PC-9 (cell line): Measurements from ENCODE around the gene DIDO1. TPM values are rescaled to one million over a fixed set of nuclear protein-coding genes. Genes with fewer than 3 reads are reported as not detected.

Source experiments
- BruUV-seq: library from RNA; stranded (reverse); fragments of 400-500 nt; replicated peaks from 2 replicates; lab custom pipeline; 2021; lab: Mats Ljungman, UMichigan
- CTCF ChIA-PET: fragments of 300-600 bp; sonication (Branson Sonifier 250); formaldehyde crosslinking; loops from one replicate; lab custom pipeline; 2022; ENCODE audit warnings: antibody characterized with exemption; lab: Charles Lee
- POLR2A ChIA-PET: fragments of 300-600 bp; sonication (Branson Sonifier 250); formaldehyde crosslinking; loops from one replicate; lab custom pipeline; 2022; ENCODE audit warnings: antibody characterized with exemption; ENCODE audit not compliant: unreplicated experiment; lab: Charles Lee
- DNase-seq, 2 experiments: peaks; one replicate each; pipeline versions ENCODE4 v3.0.0 to v3.0.0-alpha.2; 2015 to 2022; ENCODE audit warnings: mixed read lengths in 1 of 2
- H2AFZ ChIP-seq: fragments of 200-600 bp; sonication (generic); 2 replicates; pipeline ENCODE4 v1.8.1; 2017; ENCODE audit warnings: antibody characterized with exemption
- H3F3A ChIP-seq: fragments of 200-600 bp; sonication (generic); 2 replicates; pipeline ENCODE4 v1.8.1; 2017; ENCODE audit warnings: antibody characterized with exemption, mild to moderate bottlenecking, low read depth; ENCODE audit not compliant: insufficient read depth
- H3K27ac ChIP-seq: fragments of 200-600 bp; sonication (generic); 2 replicates; pipeline ENCODE4 v1.6.1; 2016; ENCODE audit warnings: mixed run types
- H3K27me3 ChIP-seq: fragments of 200-600 bp; sonication (generic); 2 replicates; pipeline ENCODE4 v1.6.1; 2016; ENCODE audit warnings: low read depth, mixed run types; ENCODE audit not compliant: insufficient read depth
- H3K36me3 ChIP-seq: fragments of 200-600 bp; sonication (generic); 2 replicates; pipeline ENCODE4 v1.6.1; 2016; ENCODE audit warnings: low read depth, mixed run types
- H3K4me1 ChIP-seq: fragments of 200-600 bp; sonication (generic); replicated peaks from 2 replicates; pipeline ENCODE4 v1.6.1; 2016; ENCODE audit warnings: mixed run types; ENCODE audit not compliant: insufficient read depth
- H3K4me2 ChIP-seq: fragments of 200-600 bp; sonication (generic); 2 replicates; pipeline ENCODE4 v1.6.1; 2017; ENCODE audit warnings: mixed run types
- H3K4me3 ChIP-seq: fragments of 200-600 bp; sonication (generic); 2 replicates; pipeline ENCODE4 v1.6.1; 2016; ENCODE audit warnings: mixed run types
- H3K79me2 ChIP-seq: fragments of 200-600 bp; sonication (generic); 2 replicates; pipeline ENCODE4 v1.6.1; 2017; ENCODE audit warnings: low read depth, mixed run types
- H3K9me2 ChIP-seq: fragments of 200-600 bp; sonication (generic); 2 replicates; pipeline ENCODE4 v1.8.1; 2017; ENCODE audit warnings: mild to moderate bottlenecking; ENCODE audit not compliant: insufficient read depth
- H3K9me3 ChIP-seq: fragments of 200-600 bp; sonication (generic); 2 replicates; pipeline ENCODE4 v1.8.1; 2016; ENCODE audit warnings: low read depth; ENCODE audit not compliant: insufficient read depth
- H4K20me1 ChIP-seq: fragments of 200-600 bp; sonication (generic); 2 replicates; pipeline ENCODE4 v1.8.1; 2017; ENCODE audit not compliant: insufficient read depth
- CTCF ChIP-seq: fragments of 200-600 bp; sonication (generic); conservative IDR thresholded peaks from 2 replicates; pipeline ENCODE4 v1.6.1; 2017; ENCODE audit warnings: mixed run types, antibody characterized with exemption, mild to moderate bottlenecking, moderate library complexity
- EZH2 ChIP-seq: fragments of 200-600 bp; sonication (generic); IDR thresholded peaks from 2 replicates; pipeline ENCODE4 v1.8.0; 2017; ENCODE audit warnings: antibody characterized with exemption, low read depth
- intact Hi-C: fragments of 100-400 bp; cut with micrococcal nuclease; formaldehyde crosslinking; loops from one replicate; pipeline ENCODE4 v1.10.0; 2022; ENCODE audit not compliant: unreplicated experiment
- total RNA-seq: library from RNA; stranded (reverse); gene quantifications from 2 replicates; pipeline ENCODE4 v1.2.3, GENCODE V29; 2021

The DIDO1 gene
- total RNA-seq, 1 experiment from 2014 or later, result 61.4 TPM

DNA sequence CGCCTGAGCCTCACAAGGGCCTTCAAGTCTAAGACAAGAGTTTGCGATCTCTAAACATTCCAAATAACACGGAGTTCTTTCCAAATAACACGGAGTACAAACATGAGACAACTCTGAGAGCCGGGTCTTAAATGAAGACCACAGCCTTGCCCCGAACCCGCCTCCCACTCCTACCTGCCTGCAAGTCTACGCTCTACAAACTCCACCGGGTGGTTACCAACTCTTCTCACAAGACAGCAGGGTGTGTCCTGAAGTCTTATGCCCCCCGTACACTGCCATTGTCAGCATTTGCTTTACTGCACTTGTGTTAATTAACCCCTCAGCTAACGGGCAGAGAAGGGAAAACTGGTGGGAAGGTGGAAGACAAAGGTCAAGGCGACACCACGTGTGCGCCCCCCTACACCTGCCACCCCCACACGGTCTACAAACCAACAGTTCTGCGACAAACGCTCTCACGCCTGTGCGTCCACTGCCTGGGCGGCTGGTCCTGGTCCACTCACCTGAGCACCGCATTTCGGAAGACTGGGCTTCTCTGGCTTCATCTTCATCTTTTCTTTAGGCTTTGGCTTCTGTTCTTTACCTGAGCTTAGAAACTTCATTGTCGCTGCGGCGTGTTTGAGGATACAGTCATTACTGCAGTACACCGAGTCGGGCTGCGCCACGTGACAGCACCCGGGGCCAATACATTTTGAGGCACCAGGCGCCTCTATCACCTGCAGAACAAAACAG is 19.5 kb downstream of the DIDO1 start:
- Histone ChIP-seq H4K20me1 (peaks cover 57% of the 10 kb centered on the region), H3K4me1 (no peaks in the 10 kb centered on the region), H3K27me3 (no peaks in the 10 kb centered on the region), H3K9me3 (no peaks in the 10 kb centered on the region), H3K4me3 (no peak overlapping the region), H3K9me2 (no peaks in the 10 kb centered on the region), H2AFZ (no peak overlapping the region), H3F3A (peaks cover 26% of the 10 kb centered on the region), H3K4me2 (no peak overlapping the region), H3K27ac (no peak overlapping the region), H3K79me2 (peaks cover 14% of the 10 kb centered on the region; the same call in 1 of the 2 replicates), H3K36me3 (peaks cover 56% of the 10 kb centered on the region)
- TF ChIP-seq EZH2 (no peak), CTCF (no peak)
- no TSS peak for BruUV-seq
- intact Hi-C loops, result no loop called here
- CTCF ChIA-PET, result interaction anchor here (0.5 to 1.1 kb wide), 2 partner anchors 10 to 40 kb away, joined by 4 to 5 read pairs; no protein-coding TSS in a partner anchor
- DNase-seq, result no peak
- POLR2A ChIA-PET, result no interaction called here

GRCh38 chr20:62906209-62906608 is 20.1 kb downstream of the DIDO1 start:
- ChIA-PET CTCF (no interaction called here), POLR2A (no interaction called here)
- DNase-seq, result no peak
- TF ChIP-seq EZH2 (no peak), CTCF (no peak)
- peaks cover 31% of the 10 kb centered on the region for H3F3A ChIP-seq
- H3K9me3 ChIP-seq, result no peaks in the 10 kb centered on the region
- H3K79me2 ChIP-seq, result peaks cover 8% of the 10 kb centered on the region; the same call in 1 of the 2 replicates
- H3K27me3 ChIP-seq, result no peaks in the 10 kb centered on the region
- H2AFZ ChIP-seq, result no peak overlapping the region
- H3K4me3 ChIP-seq, result no peak overlapping the region
- H3K36me3 ChIP-seq, result peaks cover 52% of the 10 kb centered on the region
- H4K20me1 ChIP-seq, result peaks cover 54% of the 10 kb centered on the region
- H3K9me2 ChIP-seq, result no peaks in the 10 kb centered on the region
- no peak overlapping the region for H3K4me2 ChIP-seq
- no peak overlapping the region for H3K27ac ChIP-seq
- BruUV-seq, result no TSS peak
- H3K4me1 ChIP-seq, result no peaks in the 10 kb centered on the region
- intact Hi-C loops, result no loop called here

DNA sequence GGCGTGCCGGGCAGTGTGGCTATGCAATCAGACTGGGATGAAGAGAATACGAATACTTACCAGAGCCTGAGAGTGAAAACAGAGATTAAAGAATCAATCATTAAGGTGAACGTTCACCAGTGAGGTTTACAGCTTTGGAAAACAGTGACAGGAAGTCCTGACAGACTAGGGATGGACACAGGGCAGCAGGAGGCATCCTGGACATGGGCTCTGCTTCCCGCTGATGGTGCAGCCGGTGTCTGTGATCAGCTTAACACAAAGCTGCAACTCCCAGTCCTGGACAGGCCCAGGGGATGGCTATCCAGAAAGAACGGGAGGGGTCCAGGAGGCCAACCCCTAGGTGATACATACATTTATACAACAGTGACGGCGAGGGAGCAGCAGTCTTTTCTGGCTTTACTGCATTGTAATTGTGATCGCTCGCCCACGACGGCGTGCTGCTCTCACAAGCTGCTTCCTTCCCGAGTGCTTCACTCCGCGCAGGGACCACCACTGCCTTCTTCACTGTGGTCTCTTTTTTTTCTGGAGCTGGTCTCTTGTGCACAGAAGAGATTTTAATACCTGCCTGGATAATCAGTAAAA is 20.7 kb downstream of the DIDO1 start:
- no peak overlapping the region for H2AFZ ChIP-seq
- no peaks in the 10 kb centered on the region for H3K9me3 ChIP-seq
- no peak for TF ChIP-seq CTCF
- TF ChIP-seq EZH2, result no peak
- H3K4me2 ChIP-seq, result no peak overlapping the region
- 0 out of 2 replicates have a peak, but pooled peaks cover 4% of the 10 kb centered on the region for H3K79me2 ChIP-seq
- BruUV-seq, result no TSS peak
- intact Hi-C loops, result no loop called here
- H3K4me1 ChIP-seq, result peaks cover 5% of the 10 kb centered on the region
- no peaks in the 10 kb centered on the region for H3K9me2 ChIP-seq
- peaks cover 49% of the 10 kb centered on the region for H3K36me3 ChIP-seq
- ChIA-PET POLR2A (no interaction called here), CTCF (no interaction called here)
- peaks cover 37% of the 10 kb centered on the region for H3F3A ChIP-seq
- no peak overlapping the region for H3K4me3 ChIP-seq
- H4K20me1 ChIP-seq, result peaks cover 54% of the 10 kb centered on the region
- H3K27ac ChIP-seq, result no peak overlapping the region
- no peaks in the 10 kb centered on the region for H3K27me3 ChIP-seq
- DNase-seq, result no peak
